ENCODE measurements around the gene ESM1. TPM values are rescaled to one million over a fixed set of nuclear protein-coding genes. Genes with fewer than 3 reads are reported as not detected.

Gene ESM1
- total and polyA plus RNA-seq, 9 of the 15 experiments (the other 6 are each of a cell fraction or from before 2014, with no cell fraction given) = not detected

- peaks cover 3 to 15% of the 10 kb centered on the region in 2 experiments; a peak in 3 of 5 replicates for H3K27me3 ChIP-seq (ENCODE audit: control insufficient read depth in 2 of 2, insufficient read depth in 2 of 2, low read length in 2 of 2)
- H3K9ac ChIP-seq (ENCODE audit: insufficient read depth in 1 of 2, low read depth in 2 of 2, low read length in 2 of 2) = no peak overlapping the region
- DNase-seq (ENCODE audit: extremely low read depth in 1 of 4, low spot score in 3 of 4) = no peak
- intact Hi-C loops (cut with micrococcal nuclease) = no loop called here
- H3K4me2 ChIP-seq (ENCODE audit: insufficient read depth, low read length) = no peak overlapping the region
- H3K27ac ChIP-seq (ENCODE audit: extremely low read depth, low read depth, low read length) = no peak overlapping the region
- in situ Hi-C loops (cut with MboI) = no loop called here
- no peaks in the 10 kb centered on the region for H3K9me1 ChIP-seq (ENCODE audit: control insufficient read depth, insufficient read depth, low read length)
- H3K79me2 ChIP-seq (ENCODE audit: control insufficient read depth, insufficient read depth, low read length) = no peaks in the 10 kb centered on the region
- FAIRE-seq = no peak
- no peaks in the 10 kb centered on the region for H3K9me3 ChIP-seq (replicated peaks; ENCODE audit: control insufficient read depth, insufficient read depth, low read depth, low read length)
- H3K4me3 ChIP-seq = no peak overlapping the region
- ATAC-seq = no peak
- WGBS (ENCODE audit: insufficient coverage, low coverage, missing lambda C conversion rate) = 0% methylated on average over 5 of the region's 5 CpGs
- ChIA-PET POLR2A (no interaction called here), CTCF (ENCODE audit: low intra/inter-chr PET ratio) (no interaction called here)
- H2AFZ ChIP-seq (ENCODE audit: low read depth, low read length) = no peak overlapping the region
- no peaks in the 10 kb centered on the region for H3K36me3 ChIP-seq (ENCODE audit: control insufficient read depth, insufficient read depth, low read length)
- no peaks in the 10 kb centered on the region for H4K20me1 ChIP-seq (replicated peaks; ENCODE audit: control insufficient read depth, insufficient read depth, low read length)
- no peaks in the 10 kb centered on the region for H3K4me1 ChIP-seq (replicated peaks in 1 of 2; ENCODE audit: control insufficient read depth in 2 of 2, insufficient read depth in 2 of 2, low read length in 2 of 2)
- no TSS peak for BruUV-seq (replicated peaks)
- TF ChIP-seq DDX20 (tag; IDR thresholded peaks at IDR 0.05; ENCODE audit: low read depth) (no peak), SMARCE1 (IDR thresholded peaks at IDR 0.05) (no peak), SP2 (IDR thresholded peaks at IDR 0.05; ENCODE audit: extremely low read depth, low read depth, low read length, poor library complexity, severe bottlenecking) (no peak), TSHZ1 (CRISPR knock-in tag; IDR thresholded peaks at IDR 0.05) (no peak), ZBTB33 (CRISPR knock-in tag; IDR thresholded peaks at IDR 0.05) (no peak), ZNF175 (CRISPR knock-in tag; IDR thresholded peaks at IDR 0.05; ENCODE audit: low read depth) (no peak), SMARCC2 (IDR thresholded peaks at IDR 0.05; ENCODE audit: low read depth) (no peak), KDM1A (IDR thresholded peaks at IDR 0.05) (no peak), NCOA6 (IDR thresholded peaks at IDR 0.05) (no peak), ZNF740 (CRISPR knock-in tag; IDR thresholded peaks at IDR 0.05) (no peak), ZNF740 (tag; IDR thresholded peaks at IDR 0.05) (no peak)
Observed at GRCh38 chr5:54996466-54996865, 11.1 kb upstream of the ESM1 start.
